Measurements from ENCODE around the gene GPR143.

The GPR143 gene

DNA sequence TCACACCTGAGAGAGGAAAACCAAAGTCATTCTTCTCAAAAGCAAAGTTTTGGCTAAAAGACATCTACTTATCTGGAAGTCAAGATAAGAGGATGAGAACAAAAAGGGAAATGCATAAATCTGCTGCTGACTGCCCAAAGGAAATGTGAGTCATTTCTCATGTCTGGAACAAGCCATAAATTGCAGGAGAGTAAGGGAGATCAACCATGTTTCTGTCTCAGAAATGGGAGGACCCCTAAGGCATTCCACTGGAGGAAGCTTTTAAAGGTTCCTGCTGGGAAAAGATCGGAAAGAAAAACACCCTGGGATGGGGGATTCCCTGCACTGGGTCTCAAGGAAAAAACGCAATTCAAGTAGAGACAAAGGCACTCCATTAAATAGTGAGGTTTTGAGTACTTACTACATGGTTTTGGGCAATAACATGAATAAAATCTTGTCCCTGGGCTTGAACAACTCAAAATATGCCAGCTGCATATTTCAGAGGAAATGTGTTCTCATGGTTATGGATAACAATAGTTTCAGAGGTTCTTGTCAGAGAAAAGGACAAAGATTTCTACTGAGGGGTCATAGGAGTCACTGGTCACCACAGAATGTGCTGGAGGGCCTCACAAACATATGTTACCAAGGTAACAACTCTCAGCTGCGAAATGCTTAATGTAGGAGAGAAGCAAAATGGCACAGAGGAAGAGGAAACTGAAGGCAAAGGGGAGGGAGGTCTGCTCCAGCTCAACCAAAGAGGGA lies 19.3 kb downstream of the GPR143 start:
- Mint-ChIP-seq H3K4me1 (peaks cover 22% of the 10 kb centered on the region), H3K27ac (peak overlapping the region; percentile 85), H3K27me3 (ENCODE audit: low read depth, poor library complexity) (no peaks in the 10 kb centered on the region), H3K36me3 (ENCODE audit: low read depth) (peaks cover 19% of the 10 kb centered on the region), H3K4me3 (peak overlapping the region; percentile 11), H3K9me3 (peaks cover 46% of the 10 kb centered on the region)
- TF ChIP-seq, protein P1, sequence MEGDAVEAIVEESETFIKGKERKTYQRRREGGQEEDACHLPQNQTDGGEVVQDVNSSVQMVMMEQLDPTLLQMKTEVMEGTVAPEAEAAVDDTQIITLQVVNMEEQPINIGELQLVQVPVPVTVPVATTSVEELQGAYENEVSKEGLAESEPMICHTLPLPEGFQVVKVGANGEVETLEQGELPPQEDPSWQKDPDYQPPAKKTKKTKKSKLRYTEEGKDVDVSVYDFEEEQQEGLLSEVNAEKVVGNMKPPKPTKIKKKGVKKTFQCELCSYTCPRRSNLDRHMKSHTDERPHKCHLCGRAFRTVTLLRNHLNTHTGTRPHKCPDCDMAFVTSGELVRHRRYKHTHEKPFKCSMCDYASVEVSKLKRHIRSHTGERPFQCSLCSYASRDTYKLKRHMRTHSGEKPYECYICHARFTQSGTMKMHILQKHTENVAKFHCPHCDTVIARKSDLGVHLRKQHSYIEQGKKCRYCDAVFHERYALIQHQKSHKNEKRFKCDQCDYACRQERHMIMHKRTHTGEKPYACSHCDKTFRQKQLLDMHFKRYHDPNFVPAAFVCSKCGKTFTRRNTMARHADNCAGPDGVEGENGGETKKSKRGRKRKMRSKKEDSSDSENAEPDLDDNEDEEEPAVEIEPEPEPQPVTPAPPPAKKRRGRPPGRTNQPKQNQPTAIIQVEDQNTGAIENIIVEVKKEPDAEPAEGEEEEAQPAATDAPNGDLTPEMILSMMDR (IDR thresholded peaks at IDR 0.05), result no peak
- DNase-seq, result no peak

DNA sequence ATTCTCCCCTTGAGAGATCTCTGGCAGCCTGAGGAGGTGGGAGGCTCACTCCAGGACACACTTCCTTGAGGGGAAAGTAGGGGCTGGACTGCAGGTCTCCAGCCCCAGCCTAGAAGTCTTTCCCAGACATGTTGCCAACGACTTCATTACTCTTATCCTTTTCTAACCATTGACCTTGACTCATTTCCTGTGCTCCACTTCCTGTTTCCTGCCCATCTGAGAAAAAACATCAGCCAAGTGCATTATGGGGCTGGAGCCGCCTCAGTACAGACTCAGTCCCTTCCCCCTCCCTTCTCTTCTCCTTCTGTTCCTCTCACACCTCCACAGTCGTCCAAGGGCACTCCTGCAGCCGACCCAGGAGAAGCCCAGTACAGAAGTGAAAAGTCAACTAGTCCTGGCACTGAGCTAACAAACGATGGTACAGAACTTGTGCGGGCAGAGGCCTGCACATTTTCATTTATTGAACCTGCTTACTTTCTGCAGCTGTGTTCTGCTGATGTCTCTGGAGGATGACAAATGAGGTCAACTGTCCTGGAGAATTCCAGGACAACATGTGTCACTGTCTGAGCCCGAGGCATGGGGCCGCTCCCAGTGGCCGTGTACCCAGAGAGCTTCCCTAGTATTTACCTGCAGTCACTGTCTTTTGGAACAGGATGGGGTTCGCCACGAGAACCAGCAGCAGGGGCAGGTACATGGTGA lies 20.1 kb downstream of the GPR143 start:
- Mint-ChIP-seq H3K27me3 (ENCODE audit: low read depth, poor library complexity) (no peaks in the 10 kb centered on the region), H3K9me3 (peaks cover 46% of the 10 kb centered on the region), H3K4me3 (no peak overlapping the region), H3K36me3 (ENCODE audit: low read depth) (peaks cover 19% of the 10 kb centered on the region), H3K4me1 (peaks cover 22% of the 10 kb centered on the region), H3K27ac (peak overlapping the region; percentile 85)
- TF ChIP-seq, protein P1 (IDR thresholded peaks at IDR 0.05), result no peak
- no peak for DNase-seq

DNA sequence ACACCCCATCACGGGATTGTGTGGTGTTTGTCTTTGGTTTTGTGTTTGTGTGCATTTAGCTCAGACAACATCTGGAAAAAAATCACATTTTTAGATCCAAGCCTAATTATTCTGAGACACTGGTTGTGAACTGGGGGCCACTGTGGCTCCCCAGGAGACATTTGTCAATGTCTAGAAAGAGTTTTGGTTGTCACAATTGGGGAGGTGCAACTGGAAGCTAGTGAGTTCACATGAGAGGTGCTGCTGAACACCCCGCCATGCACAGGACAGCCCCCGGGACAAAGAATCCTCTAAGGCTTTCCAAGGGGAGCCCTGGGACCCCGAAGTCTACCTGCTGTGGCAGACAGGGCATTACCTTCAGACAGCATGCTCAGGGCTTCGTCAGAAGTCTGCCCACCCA lies 26.5 kb downstream of the GPR143 start:
- no peak overlapping the region for H3K27ac Mint-ChIP-seq
- no peak overlapping the region for H3K4me3 Mint-ChIP-seq
- no peaks in the 10 kb centered on the region for H3K4me1 Mint-ChIP-seq
- TF ChIP-seq, protein P1 (IDR thresholded peaks at IDR 0.05), result no peak
- H3K27me3 Mint-ChIP-seq (ENCODE audit: low read depth, poor library complexity), result peaks cover 3% of the 10 kb centered on the region
- H3K9me3 Mint-ChIP-seq, result peaks cover 46% of the 10 kb centered on the region
- no peak for DNase-seq
- peaks cover 22% of the 10 kb centered on the region for H3K36me3 Mint-ChIP-seq (ENCODE audit: low read depth)

DNA sequence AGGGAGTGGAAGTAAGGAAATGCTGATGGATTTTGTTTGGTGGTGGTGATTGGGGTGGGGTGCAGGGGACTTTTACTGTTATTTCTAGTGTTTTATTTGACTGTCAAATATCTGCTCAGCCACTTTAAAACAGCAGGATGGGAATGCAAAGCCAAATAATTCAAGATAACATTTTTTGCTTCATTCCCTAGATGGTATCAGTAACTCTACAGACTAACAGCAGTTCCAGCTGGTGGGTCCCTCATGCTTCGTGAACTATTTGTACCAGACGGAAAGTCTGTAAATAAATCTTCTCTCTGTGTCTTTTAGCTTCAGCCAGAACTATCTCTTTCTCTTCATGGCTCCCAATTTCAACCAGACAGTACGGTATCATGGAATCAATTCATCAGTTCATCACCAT lies 27.5 kb downstream of the GPR143 start:
- peaks cover 38% of the 10 kb centered on the region for H3K9me3 Mint-ChIP-seq
- no peaks in the 10 kb centered on the region for H3K4me1 Mint-ChIP-seq
- no peak for DNase-seq

DNA sequence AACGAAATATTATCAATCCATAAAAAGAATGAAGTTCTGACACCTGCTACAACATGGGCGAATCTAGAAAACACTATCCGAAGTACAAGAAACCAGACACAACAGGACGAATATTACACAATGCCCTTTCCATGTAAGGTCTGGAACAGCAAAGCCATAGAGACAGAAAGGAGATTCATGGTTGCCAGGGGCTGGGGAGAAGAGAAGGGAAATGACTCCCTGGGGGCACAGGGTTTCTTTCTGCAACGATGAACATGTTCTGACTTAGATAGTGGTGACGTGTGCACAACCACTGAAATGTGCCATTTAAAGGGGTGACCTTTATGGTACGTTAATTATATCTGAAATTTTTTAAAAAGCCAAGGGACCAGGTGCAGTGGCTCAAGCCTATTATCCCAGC lies 28.3 kb downstream of the GPR143 start:
- Mint-ChIP-seq H3K27me3 (ENCODE audit: low read depth, poor library complexity) (peaks cover 5% of the 10 kb centered on the region), H3K4me3 (no peak overlapping the region), H3K36me3 (ENCODE audit: low read depth) (peaks cover 12% of the 10 kb centered on the region), H3K9me3 (peaks cover 33% of the 10 kb centered on the region), H3K4me1 (no peaks in the 10 kb centered on the region), H3K27ac (peak overlapping the region; percentile 30)
- no peak for DNase-seq
- TF ChIP-seq, protein P1 (IDR thresholded peaks at IDR 0.05), result no peak

More for the DNA sequence above, 27.5 kb downstream of the GPR143 start:
- Mint-ChIP-seq H3K4me3 (no peak overlapping the region), H3K27me3 (ENCODE audit: low read depth, poor library complexity) (peaks cover 5% of the 10 kb centered on the region), H3K27ac (no peak overlapping the region), H3K36me3 (ENCODE audit: low read depth) (peaks cover 15% of the 10 kb centered on the region)
- TF ChIP-seq, protein P1 (IDR thresholded peaks at IDR 0.05), result no peak

Measured in nephron progenitor cell (in vitro differentiated cells).